Erythroblast (primary cell): ENCODE data around the gene LYAR.
A peak's percentile ranks its signal among the peaks of the same experiment; 100 is the strongest.

Experiments used
- DNase-seq, 2 experiments: peaks; one replicate each; lab custom pipeline; 2025; lab: John Stamatoyannopoulos, UW
- GATA1 ChIP-seq: IDR thresholded peaks from 2 replicates; pipeline ENCODE4 v1.6.1; 2011; ENCODE audit warnings: low read depth, mild to moderate bottlenecking, control low read depth, low read length, moderate library complexity
- POLR2A ChIP-seq: IDR thresholded peaks from 2 replicates; pipeline ENCODE4 v1.6.1; 2011; ENCODE audit warnings: mild to moderate bottlenecking, low read length

The LYAR gene

GRCh38 chr4:4323705-4324534, 34.0 kb upstream of the LYAR start:
- peak; percentile 37 to 85 for DNase-seq

DNA sequence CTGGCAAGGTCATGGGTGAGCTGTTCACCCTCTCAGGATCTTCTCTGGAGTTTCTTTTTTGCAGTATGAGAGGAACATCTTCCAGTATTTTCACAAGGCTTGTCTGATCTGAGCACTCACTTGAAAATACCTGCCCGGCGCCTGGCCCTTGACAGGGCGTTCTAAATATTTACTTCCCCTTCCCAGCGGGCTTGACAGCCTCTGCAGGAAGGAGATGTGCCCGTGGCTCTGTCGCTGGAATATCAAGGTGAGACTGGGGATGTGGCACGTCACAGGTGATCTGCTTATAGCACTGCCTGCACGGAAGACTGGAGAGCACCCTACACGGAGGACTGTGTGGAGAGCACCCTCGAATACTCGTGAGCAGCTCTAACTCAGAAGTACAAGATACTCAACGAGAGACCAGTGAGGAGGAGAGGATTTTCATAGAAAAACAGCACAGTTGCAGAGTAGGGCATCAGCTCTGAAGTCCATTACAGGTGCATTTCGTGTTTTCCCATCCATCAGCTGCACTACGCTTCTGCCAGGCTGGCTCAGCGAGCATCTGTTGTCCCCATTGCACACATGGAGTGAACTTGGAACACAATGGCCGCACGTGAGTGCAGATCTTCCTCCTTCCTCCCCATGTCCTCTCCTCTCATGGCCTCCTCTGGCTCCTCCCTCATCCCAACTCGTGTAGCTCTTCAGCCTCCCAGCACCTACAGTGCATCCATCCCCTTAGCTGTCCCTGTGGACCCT, 32.2 kb upstream of the LYAR start:
- TF ChIP-seq POLR2A: no peak
- TF ChIP-seq GATA1: no peak
- DNase-seq: no peak

More at GRCh38 chr4:4323705-4324534, 34.0 kb upstream of the LYAR start:
- TF ChIP-seq POLR2A (no peak), GATA1 (no peak)

DNA sequence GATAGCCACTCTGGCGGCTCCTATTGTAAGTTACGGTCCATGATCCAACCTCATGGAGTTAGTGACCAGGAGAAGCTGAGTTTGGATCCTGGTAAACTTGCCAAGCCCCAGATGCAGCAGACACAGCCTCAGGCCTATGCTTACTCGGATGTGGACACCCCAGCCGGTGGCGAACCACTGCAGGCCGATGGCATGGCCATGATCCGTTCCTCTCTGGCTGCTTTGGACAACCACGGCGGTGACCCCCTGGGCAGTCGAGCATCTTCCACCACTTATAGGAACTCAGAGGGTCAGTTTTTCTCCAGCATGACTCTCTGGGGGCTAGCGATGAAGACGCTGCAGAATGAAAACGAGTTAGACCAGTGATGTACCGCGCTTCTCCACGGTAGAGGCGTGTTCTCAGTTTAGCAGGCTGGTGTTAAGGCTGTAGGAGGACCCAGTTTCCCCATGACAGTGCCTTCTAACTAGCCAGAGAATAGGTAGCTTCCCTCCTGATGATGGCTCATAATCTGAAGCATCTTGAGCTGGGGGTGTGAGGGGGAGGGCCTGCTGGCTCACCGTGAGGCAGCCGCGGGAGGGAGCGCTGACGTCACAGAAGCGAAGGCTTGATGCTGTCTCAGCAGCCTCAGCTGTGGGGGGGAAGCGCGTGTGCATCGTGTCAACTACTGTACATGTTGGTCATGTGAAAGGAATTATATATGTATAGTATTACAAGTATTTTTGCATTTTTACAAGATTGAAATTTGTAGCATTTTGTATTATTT, 31.2 kb upstream of the LYAR start:
- DNase-seq: no peak
- TF ChIP-seq POLR2A (no peak), GATA1 (no peak)

DNA sequence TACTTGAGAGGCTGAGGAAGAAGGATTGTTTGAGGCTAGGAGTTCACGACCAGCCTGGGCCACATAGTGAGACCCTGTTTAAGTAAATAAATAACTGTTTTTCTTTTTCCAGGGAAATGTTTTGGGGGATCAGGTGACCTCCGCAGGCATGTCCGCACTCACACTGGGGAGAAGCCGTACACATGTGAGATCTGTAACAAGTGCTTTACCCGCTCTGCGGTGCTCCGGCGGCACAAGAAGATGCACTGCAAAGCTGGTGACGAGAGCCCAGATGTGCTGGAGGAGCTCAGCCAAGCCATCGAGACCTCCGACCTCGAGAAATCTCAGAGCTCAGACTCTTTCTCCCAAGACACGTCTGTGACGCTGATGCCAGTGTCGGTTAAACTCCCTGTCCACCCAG, 30.6 kb upstream of the LYAR start:
- DNase-seq: no peak

DNA sequence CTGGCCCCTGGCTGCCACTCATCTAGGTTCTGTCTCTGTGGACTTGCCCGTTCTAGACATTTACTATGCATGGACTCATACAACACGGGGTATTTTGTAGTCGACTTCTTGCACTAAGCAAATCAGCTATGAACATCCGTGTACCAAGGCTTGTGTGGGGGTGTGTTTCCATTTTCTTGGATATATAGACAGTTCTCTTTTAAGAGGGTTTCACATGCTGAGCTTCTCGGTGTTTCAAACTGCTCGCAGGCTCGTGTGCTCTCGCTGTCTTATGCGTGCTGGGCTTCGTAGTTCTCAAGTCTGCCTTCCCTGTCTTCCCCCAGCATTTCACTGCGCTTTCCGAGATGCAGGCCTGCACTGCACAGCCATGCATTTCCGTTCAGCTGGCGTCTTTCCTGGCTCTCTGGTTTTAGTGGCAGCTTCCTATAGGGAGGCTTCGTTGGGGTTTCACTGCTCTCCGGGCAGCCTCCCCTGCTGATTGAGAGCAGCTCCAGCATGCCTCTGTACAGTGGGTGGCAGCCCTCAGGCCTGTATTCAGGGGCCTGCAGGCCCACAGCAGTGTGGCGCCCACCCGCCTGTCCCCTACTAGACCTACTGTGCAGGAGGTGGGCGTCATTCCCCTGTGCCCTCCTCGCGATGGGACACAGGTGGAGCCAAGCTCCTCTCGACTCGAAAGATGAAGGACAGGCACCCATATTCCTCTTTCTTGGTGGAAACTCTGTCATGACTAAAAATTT, 27.7 kb upstream of the LYAR start:
- TF ChIP-seq GATA1 (no peak), POLR2A (no peak)
- no peak for DNase-seq

More for the DNA sequence above, 30.6 kb upstream of the LYAR start:
- TF ChIP-seq POLR2A: no peak
- TF ChIP-seq GATA1: no peak

DNA sequence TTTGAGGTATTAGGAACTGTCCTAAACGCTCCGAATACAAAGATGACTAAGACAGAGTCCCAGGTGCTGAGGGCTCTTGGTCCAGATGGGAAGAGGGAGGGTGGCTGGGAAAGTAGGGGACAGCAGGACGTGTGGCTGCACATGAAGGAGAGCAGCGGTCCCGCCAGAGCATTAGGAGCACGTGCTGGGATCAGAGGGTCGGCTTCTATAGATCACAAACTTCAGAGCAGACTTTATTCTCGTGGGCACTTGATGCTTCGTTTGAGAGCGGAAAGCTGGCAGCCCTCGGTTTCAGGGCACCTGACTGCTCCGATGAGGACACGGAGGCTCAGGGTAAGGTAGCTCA, 26.2 kb upstream of the LYAR start:
- TF ChIP-seq POLR2A: no peak
- no peak for DNase-seq

- no peak for DNase-seq
- TF ChIP-seq GATA1 (no peak), POLR2A (no peak)
Measured at GRCh38 chr4:4315461-4316149, 25.7 kb upstream of the LYAR start.

- no peak for DNase-seq
- no peak for TF ChIP-seq GATA1
- TF ChIP-seq POLR2A: no peak
Measured at GRCh38 chr4:4311193-4311592, 21.2 kb upstream of the LYAR start.

- TF ChIP-seq GATA1: no peak
- TF ChIP-seq POLR2A: no peak
- no peak for DNase-seq
Measured at GRCh38 chr4:4308800-4309441, 19.0 kb upstream of the LYAR start.

DNA sequence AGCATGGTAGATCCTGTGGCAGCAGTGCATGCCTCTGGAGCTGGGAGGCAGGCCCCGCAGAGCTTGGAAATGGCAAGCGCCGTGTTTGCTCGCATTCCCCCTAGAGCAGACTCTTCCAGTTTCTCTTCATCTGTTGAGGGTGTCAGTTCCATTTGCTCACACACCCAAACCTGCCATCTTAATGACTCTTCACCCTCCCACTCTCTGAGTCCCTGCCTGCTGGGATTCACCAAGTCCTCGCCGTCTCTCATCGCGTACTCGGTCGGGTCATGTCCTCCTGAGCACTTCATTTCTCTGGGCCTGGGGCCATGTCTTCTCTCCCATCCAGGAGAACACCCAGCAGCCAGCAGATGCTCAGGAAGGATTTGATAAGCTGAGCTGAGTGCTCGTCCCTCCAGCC, 17.0 kb upstream of the LYAR start:
- no peak for DNase-seq
- TF ChIP-seq POLR2A: no peak
- no peak for TF ChIP-seq GATA1

DNA sequence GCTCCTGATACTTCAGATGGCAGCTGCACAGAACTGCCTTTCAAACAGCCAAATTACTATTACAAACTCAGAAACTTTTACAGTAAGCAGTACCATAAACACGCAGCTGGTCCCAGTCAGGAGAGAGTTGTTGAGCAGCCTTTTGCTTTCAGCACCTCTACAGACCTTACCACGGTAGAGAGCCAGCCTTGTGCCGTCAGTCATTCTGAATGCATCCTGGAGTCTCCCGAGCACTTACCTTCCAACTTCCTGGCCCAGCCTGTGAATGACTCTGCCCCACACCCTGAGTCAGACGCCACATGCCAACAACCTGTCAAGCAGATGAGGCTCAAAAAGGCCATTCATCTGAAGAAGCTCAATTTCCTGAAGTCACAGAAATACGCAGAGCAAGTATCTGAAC, 12.5 kb upstream of the LYAR start:
- no peak for DNase-seq
- no peak for TF ChIP-seq POLR2A
- TF ChIP-seq GATA1: no peak

GRCh38 chr4:4302001-4302400, 12.0 kb upstream of the LYAR start:
- TF ChIP-seq GATA1 (no peak), POLR2A (no peak)

More at GRCh38 chr4:4302001-4302400, 12.0 kb upstream of the LYAR start:
- no peak for DNase-seq
